ENCODE data around the gene FBXO48.

DNA sequence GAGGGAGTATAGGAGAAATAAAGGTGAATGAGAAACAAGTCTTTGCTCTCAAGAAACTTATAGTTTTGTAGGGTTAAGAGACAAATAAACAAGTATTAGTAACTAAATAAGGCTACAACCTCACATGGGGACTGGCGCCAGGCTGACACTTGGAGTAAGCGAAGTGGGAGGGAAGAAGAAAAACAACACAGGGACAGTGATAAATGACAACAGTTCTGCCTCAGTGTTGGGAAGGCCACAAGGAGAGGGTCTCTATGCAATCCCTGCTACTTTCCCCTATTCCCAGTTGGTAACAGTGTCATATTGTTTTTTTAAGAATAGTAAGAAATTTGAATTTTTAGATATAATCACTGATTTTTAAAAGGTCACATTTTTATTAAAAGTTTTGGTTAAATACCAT lies 4.3 kb upstream of the FBXO48 start:
- TF ChIP-seq, protein P1, sequence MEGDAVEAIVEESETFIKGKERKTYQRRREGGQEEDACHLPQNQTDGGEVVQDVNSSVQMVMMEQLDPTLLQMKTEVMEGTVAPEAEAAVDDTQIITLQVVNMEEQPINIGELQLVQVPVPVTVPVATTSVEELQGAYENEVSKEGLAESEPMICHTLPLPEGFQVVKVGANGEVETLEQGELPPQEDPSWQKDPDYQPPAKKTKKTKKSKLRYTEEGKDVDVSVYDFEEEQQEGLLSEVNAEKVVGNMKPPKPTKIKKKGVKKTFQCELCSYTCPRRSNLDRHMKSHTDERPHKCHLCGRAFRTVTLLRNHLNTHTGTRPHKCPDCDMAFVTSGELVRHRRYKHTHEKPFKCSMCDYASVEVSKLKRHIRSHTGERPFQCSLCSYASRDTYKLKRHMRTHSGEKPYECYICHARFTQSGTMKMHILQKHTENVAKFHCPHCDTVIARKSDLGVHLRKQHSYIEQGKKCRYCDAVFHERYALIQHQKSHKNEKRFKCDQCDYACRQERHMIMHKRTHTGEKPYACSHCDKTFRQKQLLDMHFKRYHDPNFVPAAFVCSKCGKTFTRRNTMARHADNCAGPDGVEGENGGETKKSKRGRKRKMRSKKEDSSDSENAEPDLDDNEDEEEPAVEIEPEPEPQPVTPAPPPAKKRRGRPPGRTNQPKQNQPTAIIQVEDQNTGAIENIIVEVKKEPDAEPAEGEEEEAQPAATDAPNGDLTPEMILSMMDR (IDR thresholded peaks at IDR 0.05): no peak
- no peak for TF ChIP-seq POLR2A (IDR thresholded peaks at IDR 0.05)

All from esophagus squamous epithelium (tissue), 4 donors.